Ovary (tissue), 9 donors: Measurements from ENCODE around the gene LRFN2. TPM values are rescaled to one million over a fixed set of nuclear protein-coding genes. Genes with fewer than 3 reads are reported as not detected.

Source experiments
- DNase-seq, 5 donors: peaks; one replicate each; pipeline ENCODE4 v3.0.0-alpha.2; 2019 to 2020
- H3K27ac ChIP-seq, 2 donors: fragments of 200-600 bp; one replicate each; pipeline versions ENCODE4 v1.5.1 to v1.8.0; 2019 to 2022
- H3K27me3 ChIP-seq: fragments of 200-600 bp; one replicate; pipeline ENCODE4 v1.8.0; 2022
- H3K36me3 ChIP-seq: fragments of 200-600 bp; sonication (generic); one replicate; pipeline ENCODE4 v1.5.1; 2019
- H3K4me1 ChIP-seq: one replicate; pipeline ENCODE4 v1.8.1; 2013; ENCODE audit warnings: mild to moderate bottlenecking, moderate library complexity; ENCODE audit not compliant: insufficient read depth
- H3K4me3 ChIP-seq: fragments of 200-600 bp; sonication (generic); one replicate; pipeline ENCODE4 v1.5.1; 2017
- H3K9me3 ChIP-seq, 2 donors: fragments of 200-600 bp in 1 of 2; sonication (generic) in 1 of 2; one replicate each; pipeline versions ENCODE4 v1.5.1 to v1.8.1; 2013 to 2019; ENCODE audit warnings: mild to moderate bottlenecking in 1 of 2, moderate library complexity in 1 of 2
- EP300 ChIP-seq: sonication (generic); formaldehyde crosslinking; IDR thresholded peaks from one replicate; pipeline ENCODE4 v1.6.1; 2017; ENCODE audit warnings: antibody characterized with exemption
- POLR2A ChIP-seq: fragments of 450-650 bp; IDR thresholded peaks from one replicate; pipeline ENCODE4 v1.6.1; 2017; ENCODE audit warnings: antibody characterized with exemption, mild to moderate bottlenecking, moderate library complexity
- WGBS, 3 donors: extraction: QIAGEN DNeasy Blood & Tissue Kit in 1 of 3; methylation state at CpG; one replicate each; pipeline versions ENCODE4 v1.1.5 to v1.1.7; 2013 to 2017; 5-methylcytosine and 5-hydroxymethylcytosine counted together
- intact Hi-C, 4 donors: fragments of 100-400 bp; cut with DNase I; formaldehyde crosslinking; loops; one replicate each; pipeline versions ENCODE4 v1.11.0 to v1.15.1; 2022 to 2023
- polyA plus RNA-seq, 2 donors: library from polyadenylated mRNA; stranded (reverse); fragments of 200-250 nt in 1 of 2; fragments of 350-450 nt in 1 of 2; fragmentation: Illumina TruSeq in 1 of 2; extraction: RNeasy Lipid Tissue Mini Kit (QIAGEN cat#74804) in 1 of 2; gene quantifications; one replicate each; pipeline ENCODE4 v1.2.3, GENCODE V29; 2013 to 2014
- total RNA-seq, 7 donors: library from RNA; depleted of rRNA in 2 of 7; stranded (reverse); fragments of >200 nt in 2 of 7; fragmentation: NEBNext Ultra II Directional in 3 of 7; extraction: Animal tissue kit (Norgen Biotek cat#: 25700) in 3 of 7; gene quantifications; one replicate each; pipeline versions ENCODE4 v1.1.0 to v1.2.4, GENCODE V29; 2016 to 2023
- TF ChIP-seq, protein P1 (sequence below), 3 donors: fragments of 450-650 bp in 2 of 3; fragments of 200-600 bp in 1 of 3; IDR thresholded peaks; one replicate each; pipeline versions ENCODE4 v1.5.1 to v1.8.0; 2016 to 2022; ENCODE audit warnings: antibody characterized with exemption in 3 of 3, mild to moderate bottlenecking in 1 of 3
- donor health status: DM: no; HTN: no; CAD: no; lungs with moderate emphysema.
- donor health status: DM: no; HTN: no; CAD: no.
- donor health status: Bipolar disorder and iron deficiency.
- donor health status: DM: yes; HTN: yes; CAD: no.
- donor health status: DM: no; HTN: no; CAD: no.
- donor health status: DM: yes; HTN: yes; CAD: no.

Gene LRFN2
- total and polyA plus RNA-seq, 9 donors: 0.10 to 2.2 (median 0.66) TPM

DNA sequence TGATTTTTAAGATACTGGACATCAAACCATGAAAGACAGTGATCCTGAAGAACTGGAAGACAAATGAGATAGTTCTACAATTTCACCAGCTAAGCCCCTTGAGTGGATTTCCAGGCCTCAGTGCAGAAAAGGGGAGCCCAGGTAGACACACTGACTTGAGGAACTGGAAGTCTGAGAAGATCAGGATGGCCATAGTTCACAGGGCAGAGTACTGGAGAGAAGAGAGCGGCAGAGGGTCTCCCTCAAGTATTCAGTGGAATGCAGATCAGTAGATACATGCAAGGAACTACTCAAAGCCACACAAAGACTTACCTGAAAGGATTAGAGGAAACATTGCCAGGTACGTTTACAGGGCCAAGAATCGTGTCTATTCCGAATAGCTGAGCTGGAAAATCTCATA lies 224.3 kb downstream of the LRFN2 start:
- H3K27ac ChIP-seq: no peak overlapping the region
- no peaks in the 10 kb centered on the region for H3K27me3 ChIP-seq
- H3K4me3 ChIP-seq: no peak overlapping the region
- H3K4me1 ChIP-seq: no peaks in the 10 kb centered on the region
- TF ChIP-seq EP300 (no peak), POLR2A (no peak)
- TF ChIP-seq, protein P1, sequence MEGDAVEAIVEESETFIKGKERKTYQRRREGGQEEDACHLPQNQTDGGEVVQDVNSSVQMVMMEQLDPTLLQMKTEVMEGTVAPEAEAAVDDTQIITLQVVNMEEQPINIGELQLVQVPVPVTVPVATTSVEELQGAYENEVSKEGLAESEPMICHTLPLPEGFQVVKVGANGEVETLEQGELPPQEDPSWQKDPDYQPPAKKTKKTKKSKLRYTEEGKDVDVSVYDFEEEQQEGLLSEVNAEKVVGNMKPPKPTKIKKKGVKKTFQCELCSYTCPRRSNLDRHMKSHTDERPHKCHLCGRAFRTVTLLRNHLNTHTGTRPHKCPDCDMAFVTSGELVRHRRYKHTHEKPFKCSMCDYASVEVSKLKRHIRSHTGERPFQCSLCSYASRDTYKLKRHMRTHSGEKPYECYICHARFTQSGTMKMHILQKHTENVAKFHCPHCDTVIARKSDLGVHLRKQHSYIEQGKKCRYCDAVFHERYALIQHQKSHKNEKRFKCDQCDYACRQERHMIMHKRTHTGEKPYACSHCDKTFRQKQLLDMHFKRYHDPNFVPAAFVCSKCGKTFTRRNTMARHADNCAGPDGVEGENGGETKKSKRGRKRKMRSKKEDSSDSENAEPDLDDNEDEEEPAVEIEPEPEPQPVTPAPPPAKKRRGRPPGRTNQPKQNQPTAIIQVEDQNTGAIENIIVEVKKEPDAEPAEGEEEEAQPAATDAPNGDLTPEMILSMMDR (IDR thresholded peaks at IDR 0.05): no peak
- H3K9me3 ChIP-seq: no peaks in the 10 kb centered on the region
- DNase-seq: no peak
- H3K36me3 ChIP-seq: no peaks in the 10 kb centered on the region
- intact Hi-C loops: no loop called here
- WGBS, 3 donors: 88 to 92% (median 91%) methylated on average over 4 of the region's 4 CpGs

DNA sequence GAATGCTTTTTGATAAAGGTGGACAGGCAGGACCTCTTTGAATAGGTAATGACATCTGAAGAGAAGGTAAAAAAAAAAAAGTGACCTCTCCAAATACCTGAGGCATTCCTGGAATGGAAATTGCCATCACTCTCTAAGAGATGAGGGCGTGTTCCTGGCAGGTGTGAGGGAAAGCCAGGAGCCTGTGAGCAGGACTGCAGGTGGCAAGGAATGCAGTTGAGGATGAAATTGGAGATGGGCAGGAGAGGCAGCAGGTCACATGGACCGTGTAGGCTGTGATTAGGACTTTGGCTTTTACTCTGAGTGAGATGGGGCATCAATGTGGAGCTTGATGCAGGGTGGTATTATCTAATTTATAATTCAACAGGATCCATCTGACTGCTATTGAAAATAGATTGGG lies 227.4 kb downstream of the LRFN2 start:
- Histone ChIP-seq H3K27me3 (no peaks in the 10 kb centered on the region), H3K9me3 (no peaks in the 10 kb centered on the region), H3K36me3 (no peaks in the 10 kb centered on the region), H3K4me1 (no peaks in the 10 kb centered on the region), H3K27ac (no peak overlapping the region), H3K4me3 (no peak overlapping the region)
- TF ChIP-seq POLR2A: no peak
- no peak for TF ChIP-seq EP300
- TF ChIP-seq, protein P1 (IDR thresholded peaks at IDR 0.05): no peak
- no peak for DNase-seq
- intact Hi-C loops: no loop called here
- 55 to 61% (median 61%) methylated on average over 2 of the region's 2 CpGs for WGBS, 3 donors

- 91 to 95% (median 92%) methylated on average over 6 of the region's 6 CpGs for WGBS, 3 donors
- H3K27me3 ChIP-seq: no peaks in the 10 kb centered on the region
Observed at GRCh38 chr6:40358473-40359460, 228.4 kb downstream of the LRFN2 start.

DNA sequence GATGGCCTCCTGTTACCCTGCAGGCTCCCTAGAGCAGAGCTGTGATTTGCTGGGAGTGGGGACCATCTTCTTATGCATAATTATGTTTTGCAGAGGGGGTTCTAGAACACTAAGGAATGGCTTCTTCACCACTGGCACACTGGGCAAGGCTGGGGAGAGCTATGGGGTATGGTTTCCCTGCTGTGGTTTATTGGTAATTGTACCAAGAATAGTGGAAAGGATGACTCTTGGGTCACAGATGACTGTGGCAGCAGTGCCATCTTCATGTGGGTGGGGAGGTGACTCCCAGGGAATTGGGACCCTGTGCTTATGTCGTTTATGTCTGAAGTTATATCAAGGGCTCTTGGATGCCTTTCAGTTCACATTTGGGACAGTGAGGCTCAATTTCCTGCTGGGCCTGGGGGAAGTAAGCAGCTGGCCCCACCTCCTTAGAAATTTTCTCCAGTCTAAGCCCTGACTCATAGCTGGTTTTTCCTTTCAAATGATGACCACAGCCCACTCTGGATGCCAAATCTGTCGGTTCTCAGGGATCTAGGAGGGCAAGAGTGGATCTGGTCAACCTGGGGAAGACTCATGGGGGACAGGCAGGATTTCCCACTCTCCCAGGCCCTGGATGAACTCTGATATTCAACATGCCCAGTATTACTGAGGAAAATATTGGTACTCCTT lies 230.8 kb downstream of the LRFN2 start:
- H3K4me1 ChIP-seq: no peaks in the 10 kb centered on the region
- DNase-seq: no peak
- TF ChIP-seq, protein P1 (IDR thresholded peaks at IDR 0.05): no peak
- TF ChIP-seq EP300: no peak
- no peaks in the 10 kb centered on the region for H3K36me3 ChIP-seq
- intact Hi-C loops: no loop called here
- no peak overlapping the region for H3K4me3 ChIP-seq
- WGBS, 3 donors: 7 to 22% (median 15%) methylated on average over 2 of the region's 2 CpGs
- H3K27ac ChIP-seq: no peak overlapping the region
- no peaks in the 10 kb centered on the region for H3K27me3 ChIP-seq
- H3K9me3 ChIP-seq: no peaks in the 10 kb centered on the region

More at GRCh38 chr6:40358473-40359460, 228.4 kb downstream of the LRFN2 start:
- Histone ChIP-seq H3K27ac (no peak overlapping the region), H3K4me1 (no peaks in the 10 kb centered on the region), H3K36me3 (no peaks in the 10 kb centered on the region), H3K9me3 (no peaks in the 10 kb centered on the region), H3K4me3 (no peak overlapping the region)
- TF ChIP-seq POLR2A (no peak), EP300 (no peak)
- TF ChIP-seq, protein P1 (IDR thresholded peaks at IDR 0.05): no peak
- intact Hi-C loops: no loop called here
- DNase-seq: no peak
